Mesenchymal stem cell (in vitro differentiated cells and primary cell): ENCODE measurements around the gene LRRC71. TPM values are rescaled to one million over a fixed set of nuclear protein-coding genes. Genes with fewer than 3 reads are reported as not detected.

Experiments
- DNase-seq: peaks from one replicate; pipeline ENCODE4 v3.0.0-alpha.2; 2013
- H2AFZ ChIP-seq: one replicate; pipeline ENCODE4 v1.6.1; 2013; ENCODE audit warnings: low read depth, mild to moderate bottlenecking, control low read depth, inconsistent platforms, low read length, moderate library complexity
- H2AK5ac ChIP-seq: 2 replicates; pipeline ENCODE4 v1.6.1; 2013; ENCODE audit warnings: low read length, moderate library complexity, mild to moderate bottlenecking, inconsistent platforms; ENCODE audit not compliant: severe bottlenecking
- H2BK120ac ChIP-seq: one replicate; pipeline ENCODE4 v1.6.1; 2013; ENCODE audit warnings: low read depth, mild to moderate bottlenecking, inconsistent platforms, low read length, moderate library complexity
- H2BK12ac ChIP-seq, 2 experiments: one replicate each; pipeline ENCODE4 v1.6.1; 2013; ENCODE audit warnings: inconsistent platforms in 2 of 2, low read length in 2 of 2, mild to moderate bottlenecking in 2 of 2, moderate library complexity in 2 of 2, control low read depth in 1 of 2
- H2BK15ac ChIP-seq: one replicate; pipeline ENCODE4 v1.6.1; 2013; ENCODE audit warnings: mild to moderate bottlenecking, low read depth, inconsistent platforms; ENCODE audit not compliant: poor library complexity, severe bottlenecking
- H2BK5ac ChIP-seq: 2 replicates; pipeline ENCODE4 v1.6.1; 2013; ENCODE audit warnings: low read depth, mild to moderate bottlenecking, low read length, control low read depth, inconsistent platforms; ENCODE audit not compliant: poor library complexity, severe bottlenecking
- H3K14ac ChIP-seq, 2 experiments: one replicate each; pipeline ENCODE4 v1.6.1; 2013; ENCODE audit warnings: inconsistent platforms in 2 of 2, low read length in 2 of 2, control low read depth in 1 of 2, mild to moderate bottlenecking in 1 of 2, moderate library complexity in 1 of 2
- H3K18ac ChIP-seq, 2 experiments: one replicate each; pipeline ENCODE4 v1.6.1; 2013; ENCODE audit warnings: inconsistent platforms in 2 of 2, low read length in 2 of 2, control low read depth in 1 of 2, low read depth in 1 of 2, mild to moderate bottlenecking in 1 of 2
- H3K23ac ChIP-seq, 2 experiments: one replicate each; pipeline ENCODE4 v1.6.1; 2013; ENCODE audit warnings: inconsistent platforms in 2 of 2, low read length in 2 of 2, mild to moderate bottlenecking in 2 of 2, moderate library complexity in 2 of 2, control low read depth in 1 of 2
- H3K27ac ChIP-seq: 2 replicates; pipeline ENCODE4 v1.5.1; 2013; ENCODE audit warnings: mild to moderate bottlenecking, moderate library complexity, low read length, control low read depth, inconsistent platforms; ENCODE audit not compliant: poor library complexity, severe bottlenecking
- H3K27me3 ChIP-seq, 2 experiments: 2 replicates each; pipeline versions ENCODE4 v1.6.1 to v1.7.0; 2013; ENCODE audit warnings: low read length in 2 of 2, mild to moderate bottlenecking in 2 of 2, moderate library complexity in 2 of 2, control low read depth in 1 of 2, inconsistent platforms in 1 of 2; ENCODE audit not compliant: control insufficient read depth in 1 of 2, insufficient read depth in 1 of 2
- H3K36me3 ChIP-seq, 2 experiments: 2 replicates each; pipeline versions ENCODE4 v1.6.1 to v1.7.0; 2013; ENCODE audit warnings: low read length in 2 of 2, control low read depth in 1 of 2, inconsistent platforms in 1 of 2, low read depth in 1 of 2, mild to moderate bottlenecking in 1 of 2; ENCODE audit not compliant: insufficient read depth in 2 of 2, control insufficient read depth in 1 of 2
- H3K4ac ChIP-seq, 2 experiments: one replicate each; pipeline ENCODE4 v1.6.1; 2013; ENCODE audit warnings: inconsistent platforms in 2 of 2, low read length in 2 of 2, mild to moderate bottlenecking in 2 of 2, moderate library complexity in 2 of 2, control low read depth in 1 of 2, low read depth in 1 of 2
- H3K4me1 ChIP-seq: 2 replicates; pipeline ENCODE4 v1.6.1; 2013; ENCODE audit warnings: low read depth, low read length, control low read depth; ENCODE audit not compliant: control insufficient read depth, insufficient read depth
- H3K4me2 ChIP-seq: 2 replicates; pipeline ENCODE4 v1.6.1; 2013; ENCODE audit warnings: low read length, mild to moderate bottlenecking, inconsistent platforms; ENCODE audit not compliant: poor library complexity, severe bottlenecking
- H3K4me3 ChIP-seq, 2 experiments: 2 replicates each; pipeline versions ENCODE4 v1.5.1 to v1.7.0; 2013; ENCODE audit warnings: low read length in 2 of 2, mild to moderate bottlenecking in 2 of 2, control low read depth in 1 of 2, low read depth in 1 of 2; ENCODE audit not compliant: insufficient read depth in 1 of 2
- H3K79me1 ChIP-seq: replicated peaks from 2 replicates; pipeline ENCODE4 v1.6.1; 2013; ENCODE audit warnings: mild to moderate bottlenecking, control low read depth, low read length, inconsistent platforms; ENCODE audit not compliant: poor library complexity, severe bottlenecking
- H3K9ac ChIP-seq: 2 replicates; pipeline ENCODE4 v1.7.0; 2013; ENCODE audit warnings: mild to moderate bottlenecking, low read length, moderate library complexity
- H3K9me3 ChIP-seq: 2 replicates; pipeline ENCODE4 v1.7.0; 2013; ENCODE audit warnings: mild to moderate bottlenecking, low read length; ENCODE audit not compliant: control insufficient read depth
- H4K8ac ChIP-seq: one replicate; pipeline ENCODE4 v1.6.1; 2013; ENCODE audit warnings: inconsistent platforms, mild to moderate bottlenecking, low read length, moderate library complexity
- H4K91ac ChIP-seq: one replicate; pipeline ENCODE4 v1.6.1; 2013; ENCODE audit warnings: mild to moderate bottlenecking, low read length, inconsistent platforms
- WGBS: methylation state at CpG from one replicate; pipeline ENCODE4 v1.1.7; 2013; ENCODE audit warnings: mixed read lengths; 5-methylcytosine and 5-hydroxymethylcytosine counted together
- small RNA-seq: library from polyadenylated mRNA; stranded (forward); fragments of <200 nt; extraction: miRNeasy Mini kit (QIAGEN cat#:217004); gene quantifications from one replicate; pipeline ENCODE3, GENCODE V24; 2013; ENCODE audit warnings: low read depth

The LRRC71 gene

GRCh38 chr1:156973417-156973816 lies 53.0 kb downstream of the LRRC71 start:
- DNase-seq = no peak
- Histone ChIP-seq H2BK15ac (no peak overlapping the region), H4K91ac (no peak overlapping the region), H3K27ac (no peak overlapping the region), H2BK12ac (no peak overlapping the region), H4K8ac (no peak overlapping the region), H3K18ac (no peak overlapping the region), H2AFZ (no peak overlapping the region), H3K4ac (no peak overlapping the region), H3K9me3 (no peaks in the 10 kb centered on the region), H3K14ac (no peak overlapping the region), H3K36me3 (peaks cover 28 to 98% of the 10 kb centered on the region in 2 experiments), H2BK120ac (no peak overlapping the region), H2BK5ac (no peak overlapping the region), H3K4me1 (peaks cover 1% of the 10 kb centered on the region), H3K4me2 (no peak overlapping the region), H3K4me3 (no peak overlapping the region), H3K9ac (no peak overlapping the region), H3K23ac (no peak overlapping the region), H2AK5ac (no peak overlapping the region), H3K27me3 (no peaks in the 10 kb centered on the region), H3K79me1 (no peaks in the 10 kb centered on the region)
- WGBS = 98% methylated on average over 2 of the region's 2 CpGs

- Histone ChIP-seq H3K23ac (no peak overlapping the region), H2BK15ac (no peak overlapping the region), H3K4me3 (no peak overlapping the region), H3K18ac (no peak overlapping the region), H3K36me3 (peaks cover 24 to 95% of the 10 kb centered on the region in 2 experiments), H2AK5ac (no peak overlapping the region), H4K8ac (no peak overlapping the region), H3K14ac (no peak overlapping the region), H2BK120ac (no peak overlapping the region), H2BK5ac (no peak overlapping the region), H2BK12ac (no peak overlapping the region), H3K4me2 (no peak overlapping the region), H3K79me1 (peaks cover 2% of the 10 kb centered on the region), H3K4me1 (peaks cover 1% of the 10 kb centered on the region), H3K9me3 (no peaks in the 10 kb centered on the region), H3K27ac (no peak overlapping the region), H3K27me3 (no peaks in the 10 kb centered on the region), H3K9ac (no peak overlapping the region), H3K4ac (no peak overlapping the region), H4K91ac (no peak overlapping the region), H2AFZ (no peak overlapping the region)
- no CpG with 5 or more reads among the region's 2 CpGs for WGBS
- DNase-seq = no peak
These were observed 54.7 kb downstream of the LRRC71 start for GRCh38 chr1:156975084-156975483.

GRCh38 chr1:156980551-156980950 lies 60.1 kb downstream of the LRRC71 start:
- WGBS = no CpG with 5 or more reads among the region's 4 CpGs
- Histone ChIP-seq H3K4me1 (no peaks in the 10 kb centered on the region), H3K27ac (no peak overlapping the region), H2BK12ac (no peak overlapping the region), H3K79me1 (peaks cover 2% of the 10 kb centered on the region), H2BK5ac (no peak overlapping the region), H3K9ac (no peak overlapping the region), H3K4me2 (no peak overlapping the region), H2AK5ac (no peak overlapping the region), H3K14ac (no peak overlapping the region), H3K18ac (no peak overlapping the region), H4K91ac (no peak overlapping the region), H3K4me3 (no peak overlapping the region), H2BK15ac (no peak overlapping the region), H3K9me3 (no peaks in the 10 kb centered on the region), H3K36me3 (peaks cover 32 to 80% of the 10 kb centered on the region in 2 experiments), H2AFZ (no peak overlapping the region), H4K8ac (no peak overlapping the region), H3K4ac (no peak overlapping the region), H3K27me3 (no peaks in the 10 kb centered on the region), H2BK120ac (no peak overlapping the region), H3K23ac (no peak overlapping the region)
- DNase-seq = no peak

Small RNA genes within 50 kb of the gene (small RNA-seq; reads per million reads assigned to genes)
- not detected for gene MIR765
